GM23338 (cell line): Measurements from ENCODE around the gene C1orf198. TPM values are rescaled to one million over a fixed set of nuclear protein-coding genes. Genes with fewer than 3 reads are reported as not detected.

Experiments
- ATAC-seq: fragments of 200-7000 bp; cut with Tn5 transposase; 3 replicates; pipeline ENCODE4 v1.9.1; 2020
- DNase-seq: peaks from one replicate; pipeline ENCODE4 v3.0.0-alpha.2; 2015; ENCODE audit warnings: low spot score
- H2AFZ ChIP-seq: fragments of 200-600 bp; sonication (generic); 2 replicates; pipeline ENCODE4 v1.8.0; 2016; ENCODE audit warnings: antibody characterized with exemption, mild to moderate bottlenecking, moderate library complexity
- H3F3A ChIP-seq: fragments of 200-600 bp; sonication (generic); replicated peaks from 2 replicates; pipeline ENCODE4 v1.8.0; 2017; ENCODE audit warnings: antibody characterized with exemption, mixed run types, low read depth
- H3K27ac ChIP-seq: fragments of 200-600 bp; sonication (generic); 2 replicates; pipeline ENCODE4 v1.6.1; 2016; ENCODE audit warnings: low read depth
- H3K27me3 ChIP-seq: fragments of 200-600 bp; sonication (generic); 2 replicates; pipeline ENCODE4 v1.8.0; 2016; ENCODE audit warnings: mild to moderate bottlenecking, mixed run types, moderate library complexity; ENCODE audit not compliant: insufficient read depth
- H3K36me3 ChIP-seq: fragments of 200-600 bp; sonication (generic); 2 replicates; pipeline ENCODE4 v1.8.0; 2016; ENCODE audit warnings: mild to moderate bottlenecking; ENCODE audit not compliant: insufficient read depth
- H3K4me1 ChIP-seq: fragments of 200-600 bp; sonication (generic); 2 replicates; pipeline ENCODE4 v1.8.0; 2016; ENCODE audit warnings: mild to moderate bottlenecking, moderate library complexity; ENCODE audit not compliant: insufficient read depth
- H3K4me2 ChIP-seq: fragments of 200-600 bp; sonication (generic); 2 replicates; pipeline ENCODE4 v1.7.1; 2017; ENCODE audit warnings: mixed run types
- H3K4me3 ChIP-seq: fragments of 200-600 bp; sonication (generic); 2 replicates; pipeline ENCODE4 v1.6.1; 2016; ENCODE audit warnings: mixed run types
- H3K79me2 ChIP-seq: fragments of 200-600 bp; sonication (generic); replicated peaks from 2 replicates; pipeline ENCODE4 v1.8.0; 2017; ENCODE audit warnings: mild to moderate bottlenecking; ENCODE audit not compliant: insufficient read depth
- H3K9me2 ChIP-seq: fragments of 200-600 bp; sonication (generic); 2 replicates; pipeline ENCODE4 v1.8.0; 2017; ENCODE audit not compliant: insufficient read depth
- H4K20me1 ChIP-seq: fragments of 200-600 bp; sonication (generic); replicated peaks from 2 replicates; pipeline ENCODE4 v1.8.0; 2017; ENCODE audit warnings: mild to moderate bottlenecking; ENCODE audit not compliant: insufficient read depth
- H3K27ac Mint-ChIP-seq: 2 replicates; pipeline ENCODE4 v1.8.0; 2020; ENCODE audit warnings: inconsistent platforms, mild to moderate bottlenecking, moderate library complexity, mixed read lengths
- H3K27me3 Mint-ChIP-seq: 3 replicates; pipeline ENCODE4 v1.8.0; 2022; ENCODE audit warnings: low read depth, mild to moderate bottlenecking, moderate library complexity, mixed read lengths, inconsistent platforms; ENCODE audit not compliant: insufficient read depth, poor library complexity
- H3K36me3 Mint-ChIP-seq: 3 replicates; pipeline ENCODE4 v1.8.0; 2021; ENCODE audit warnings: low read depth, mild to moderate bottlenecking, inconsistent platforms, moderate library complexity, mixed read lengths
- H3K4me1 Mint-ChIP-seq: 3 replicates; pipeline ENCODE4 v1.8.0; 2020; ENCODE audit warnings: mild to moderate bottlenecking, inconsistent platforms, mixed read lengths
- H3K4me3 Mint-ChIP-seq: 3 replicates; pipeline ENCODE4 v1.8.0; 2021; ENCODE audit warnings: moderate library complexity, mild to moderate bottlenecking, inconsistent platforms, mixed read lengths
- H3K9me3 Mint-ChIP-seq: 3 replicates; pipeline ENCODE4 v1.8.0; 2020; ENCODE audit warnings: moderate library complexity, mild to moderate bottlenecking, inconsistent platforms, mixed read lengths
- CREB1 ChIP-seq: fragments of 250-450 bp; sonication (Bioruptor Pico); IDR thresholded peaks from 2 replicates; pipeline ENCODE4 v1.5.0; 2020; ENCODE audit warnings: low read depth, mild to moderate bottlenecking, moderate library complexity
- EZH2phosphoT487 ChIP-seq: fragments of 200-600 bp; sonication (generic); IDR thresholded peaks from one replicate; pipeline ENCODE4 v1.8.1; 2018; ENCODE audit warnings: antibody characterized with exemption; ENCODE audit not compliant: unreplicated experiment
- ZNF114 ChIP-seq: fragments of 250-450 bp; sonication (Bioruptor Pico); IDR thresholded peaks from 2 replicates; pipeline ENCODE4 v1.5.0; 2020; ENCODE audit warnings: mild to moderate bottlenecking, moderate library complexity
- polyA plus RNA-seq: library from polyadenylated mRNA; unstranded; fragments of >200 nt; fragmentation: Nextera tagmentation; extraction: Ambion mirVana; gene quantifications from 2 replicates; pipeline ENCODE4 v1.2.1, GENCODE V29; 2016
- total RNA-seq: library from RNA; depleted of rRNA; stranded (reverse); fragments of >200 nt; shearing (Covaris generic); gene quantifications from 2 replicates; pipeline ENCODE4 v1.2.3, GENCODE V29; 2014
- TF ChIP-seq, protein P1 (sequence below), 2 experiments: fragments of 200-600 bp in 1 of 2; sonication (generic) in 1 of 2; conservative IDR thresholded peaks; 2 replicates each; pipeline versions ENCODE4 v1.5.1 to v1.6.1; 2016 to 2017; ENCODE audit warnings: antibody characterized with exemption in 2 of 2, low read depth in 2 of 2, mild to moderate bottlenecking in 2 of 2, moderate library complexity in 1 of 2
- TF ChIP-seq, protein P2 (sequence below): IDR thresholded peaks from one replicate; pipeline ENCODE4 v1.6.1; 2018; ENCODE audit warnings: antibody characterized with exemption; ENCODE audit not compliant: unreplicated experiment

The C1orf198 gene
- total and polyA plus RNA-seq, 2 experiments from 2014 or later = 14.9 to 46.6 TPM

- Histone ChIP-seq H4K20me1 (no peaks in the 10 kb centered on the region), H3K4me1 (no peaks in the 10 kb centered on the region), H3K4me2 (no peak overlapping the region), H2AFZ (no peak overlapping the region), H3K27me3 (no peaks in the 10 kb centered on the region), H3K27ac (no peak overlapping the region), H3K9me2 (no peaks in the 10 kb centered on the region), H3K79me2 (no peaks in the 10 kb centered on the region), H3F3A (no peaks in the 10 kb centered on the region), H3K4me3 (no peak overlapping the region), H3K36me3 (no peaks in the 10 kb centered on the region)
- no peak overlapping the region for H3K27ac Mint-ChIP-seq
- no peaks in the 10 kb centered on the region for H3K27me3 Mint-ChIP-seq
- no peaks in the 10 kb centered on the region for H3K36me3 Mint-ChIP-seq
- ATAC-seq (no peak), DNase-seq (no peak)
- no peak overlapping the region for H3K4me3 Mint-ChIP-seq
- no peaks in the 10 kb centered on the region for H3K9me3 Mint-ChIP-seq
- TF ChIP-seq, protein P1, sequence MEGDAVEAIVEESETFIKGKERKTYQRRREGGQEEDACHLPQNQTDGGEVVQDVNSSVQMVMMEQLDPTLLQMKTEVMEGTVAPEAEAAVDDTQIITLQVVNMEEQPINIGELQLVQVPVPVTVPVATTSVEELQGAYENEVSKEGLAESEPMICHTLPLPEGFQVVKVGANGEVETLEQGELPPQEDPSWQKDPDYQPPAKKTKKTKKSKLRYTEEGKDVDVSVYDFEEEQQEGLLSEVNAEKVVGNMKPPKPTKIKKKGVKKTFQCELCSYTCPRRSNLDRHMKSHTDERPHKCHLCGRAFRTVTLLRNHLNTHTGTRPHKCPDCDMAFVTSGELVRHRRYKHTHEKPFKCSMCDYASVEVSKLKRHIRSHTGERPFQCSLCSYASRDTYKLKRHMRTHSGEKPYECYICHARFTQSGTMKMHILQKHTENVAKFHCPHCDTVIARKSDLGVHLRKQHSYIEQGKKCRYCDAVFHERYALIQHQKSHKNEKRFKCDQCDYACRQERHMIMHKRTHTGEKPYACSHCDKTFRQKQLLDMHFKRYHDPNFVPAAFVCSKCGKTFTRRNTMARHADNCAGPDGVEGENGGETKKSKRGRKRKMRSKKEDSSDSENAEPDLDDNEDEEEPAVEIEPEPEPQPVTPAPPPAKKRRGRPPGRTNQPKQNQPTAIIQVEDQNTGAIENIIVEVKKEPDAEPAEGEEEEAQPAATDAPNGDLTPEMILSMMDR (conservative IDR thresholded peaks at IDR 0.05; ENCODE audit: low read depth in 2 of 2) = no peak
- TF ChIP-seq CREB1 (CRISPR knock-in tag) = no peak
- no peak for TF ChIP-seq EZH2phosphoT487
- peaks cover 12% of the 10 kb centered on the region; the same call in 2 of the 3 replicates for H3K4me1 Mint-ChIP-seq
Observed at GRCh38 chr1:230898144-230898543, 29.8 kb upstream of the C1orf198 start.

- H3K27me3 ChIP-seq = no peaks in the 10 kb centered on the region
- no peak for ATAC-seq
Observed at GRCh38 chr1:230896779-230897178, 28.5 kb upstream of the C1orf198 start.

More at GRCh38 chr1:230896779-230897178, 28.5 kb upstream of the C1orf198 start:
- Histone ChIP-seq H3F3A (no peaks in the 10 kb centered on the region), H3K4me3 (no peak overlapping the region), H3K9me2 (no peaks in the 10 kb centered on the region), H4K20me1 (no peaks in the 10 kb centered on the region), H3K4me2 (no peak overlapping the region), H3K36me3 (no peaks in the 10 kb centered on the region), H2AFZ (no peak overlapping the region), H3K27ac (no peak overlapping the region), H3K79me2 (no peaks in the 10 kb centered on the region), H3K4me1 (no peaks in the 10 kb centered on the region)
- Mint-ChIP-seq H3K27ac (no peak overlapping the region), H3K9me3 (no peaks in the 10 kb centered on the region), H3K4me3 (no peak overlapping the region), H3K36me3 (no peaks in the 10 kb centered on the region), H3K27me3 (peaks cover 2% of the 10 kb centered on the region), H3K4me1 (peaks cover 12% of the 10 kb centered on the region; the same call in 2 of the 3 replicates)
- TF ChIP-seq, protein P2, sequence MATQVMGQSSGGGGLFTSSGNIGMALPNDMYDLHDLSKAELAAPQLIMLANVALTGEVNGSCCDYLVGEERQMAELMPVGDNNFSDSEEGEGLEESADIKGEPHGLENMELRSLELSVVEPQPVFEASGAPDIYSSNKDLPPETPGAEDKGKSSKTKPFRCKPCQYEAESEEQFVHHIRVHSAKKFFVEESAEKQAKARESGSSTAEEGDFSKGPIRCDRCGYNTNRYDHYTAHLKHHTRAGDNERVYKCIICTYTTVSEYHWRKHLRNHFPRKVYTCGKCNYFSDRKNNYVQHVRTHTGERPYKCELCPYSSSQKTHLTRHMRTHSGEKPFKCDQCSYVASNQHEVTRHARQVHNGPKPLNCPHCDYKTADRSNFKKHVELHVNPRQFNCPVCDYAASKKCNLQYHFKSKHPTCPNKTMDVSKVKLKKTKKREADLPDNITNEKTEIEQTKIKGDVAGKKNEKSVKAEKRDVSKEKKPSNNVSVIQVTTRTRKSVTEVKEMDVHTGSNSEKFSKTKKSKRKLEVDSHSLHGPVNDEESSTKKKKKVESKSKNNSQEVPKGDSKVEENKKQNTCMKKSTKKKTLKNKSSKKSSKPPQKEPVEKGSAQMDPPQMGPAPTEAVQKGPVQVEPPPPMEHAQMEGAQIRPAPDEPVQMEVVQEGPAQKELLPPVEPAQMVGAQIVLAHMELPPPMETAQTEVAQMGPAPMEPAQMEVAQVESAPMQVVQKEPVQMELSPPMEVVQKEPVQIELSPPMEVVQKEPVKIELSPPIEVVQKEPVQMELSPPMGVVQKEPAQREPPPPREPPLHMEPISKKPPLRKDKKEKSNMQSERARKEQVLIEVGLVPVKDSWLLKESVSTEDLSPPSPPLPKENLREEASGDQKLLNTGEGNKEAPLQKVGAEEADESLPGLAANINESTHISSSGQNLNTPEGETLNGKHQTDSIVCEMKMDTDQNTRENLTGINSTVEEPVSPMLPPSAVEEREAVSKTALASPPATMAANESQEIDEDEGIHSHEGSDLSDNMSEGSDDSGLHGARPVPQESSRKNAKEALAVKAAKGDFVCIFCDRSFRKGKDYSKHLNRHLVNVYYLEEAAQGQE = no peak
- TF ChIP-seq EZH2phosphoT487 (no peak), ZNF114 (CRISPR knock-in tag) (no peak), CREB1 (CRISPR knock-in tag) (no peak)
- TF ChIP-seq, protein P1 (conservative IDR thresholded peaks at IDR 0.05; ENCODE audit: low read depth in 2 of 2) = no peak
- no peak for DNase-seq
